HEK293 (cell line): ENCODE data around the gene NKX6-1.

ENCODE experiments used
- CTCF ChIA-PET: fragments of 350-600 bp; formaldehyde crosslinking; extraction: SDS; loops from one replicate; lab custom pipeline; 2021; ENCODE audit warnings: antibody characterized with exemption; lab: Yijun Ruan, JAX
- POLR2A ChIA-PET: fragments of 300-600 bp; formaldehyde crosslinking; extraction: SDS; loops from one replicate; lab custom pipeline; 2020; ENCODE audit warnings: antibody characterized with exemption, inconsistent platforms; lab: Yijun Ruan, JAX
- H3K27ac ChIP-seq: fragments of 200-500 bp; sonication (Bioruptor generic); 2 replicates; pipeline ENCODE4 v1.5.1; 2014; ENCODE audit warnings: low read depth, low read length, control low read depth, inconsistent platforms; ENCODE audit errors: extremely low read depth
- H3K36me3 ChIP-seq, 2 experiments: fragments of 200-500 bp in 1 of 2; sonication (Bioruptor generic) in 1 of 2; 1 replicate in 1 of 2; 2 replicates in 1 of 2; pipeline ENCODE4 v1.5.1; 2014 to 2017; ENCODE audit warnings: inconsistent platforms in 2 of 2, low read length in 2 of 2; ENCODE audit not compliant: control insufficient read depth in 2 of 2, insufficient read depth in 1 of 2
- H3K4me1 ChIP-seq: fragments of 200-500 bp; sonication (Bioruptor generic); 2 replicates; pipeline ENCODE4 v1.5.1; 2014; ENCODE audit warnings: mild to moderate bottlenecking, low read length, inconsistent platforms; ENCODE audit not compliant: control insufficient read depth, insufficient read depth
- H3K4me3 ChIP-seq: 2 replicates; pipeline ENCODE4 v1.5.1; 2011; ENCODE audit warnings: low read depth, mild to moderate bottlenecking, control low read depth, low read length, moderate library complexity
- H3K9me3 ChIP-seq: fragments of 200-500 bp; sonication (Bioruptor generic); 2 replicates; pipeline ENCODE4 v1.5.1; 2014; ENCODE audit warnings: low read depth, low read length, inconsistent platforms; ENCODE audit not compliant: control insufficient read depth, insufficient read depth
- CTCF ChIP-seq: fragments of 450-650 bp; formaldehyde crosslinking; IDR thresholded peaks from 2 replicates; pipeline ENCODE4 v1.5.1; 2016; ENCODE audit warnings: missing biosample characterization, missing genetic modification characterization
- EGR2 ChIP-seq: fragments of 450-650 bp; formaldehyde crosslinking; IDR thresholded peaks from 2 replicates; pipeline ENCODE4 v1.5.1; 2016; ENCODE audit warnings: low read depth, missing biosample characterization, missing genetic modification characterization
- GLIS1 ChIP-seq: fragments of 450-650 bp; formaldehyde crosslinking; IDR thresholded peaks from 2 replicates; pipeline ENCODE4 v1.5.1; 2016; ENCODE audit warnings: missing biosample characterization, missing genetic modification characterization
- MZF1 ChIP-seq: fragments of 450-650 bp; formaldehyde crosslinking; IDR thresholded peaks from 2 replicates; pipeline ENCODE4 v1.5.1; 2017; ENCODE audit warnings: missing biosample characterization, missing genetic modification characterization, borderline replicate concordance
- OSR2 ChIP-seq: fragments of 450-650 bp; formaldehyde crosslinking; IDR thresholded peaks from 2 replicates; pipeline ENCODE4 v1.5.1; 2016; ENCODE audit warnings: missing biosample characterization, missing genetic modification characterization
- SP2 ChIP-seq: fragments of 450-650 bp; formaldehyde crosslinking; IDR thresholded peaks from 2 replicates; pipeline ENCODE4 v1.5.1; 2016; ENCODE audit warnings: missing biosample characterization, missing genetic modification characterization
- YY1 ChIP-seq: fragments of 450-650 bp; formaldehyde crosslinking; IDR thresholded peaks from 2 replicates; pipeline ENCODE4 v1.5.1; 2018; ENCODE audit warnings: missing biosample characterization, missing genetic modification characterization
- ZBTB17 ChIP-seq: fragments of 450-650 bp; formaldehyde crosslinking; IDR thresholded peaks from 2 replicates; pipeline ENCODE4 v1.5.1; 2016; ENCODE audit warnings: missing biosample characterization, missing genetic modification characterization
- ZBTB26 ChIP-seq: fragments of 450-650 bp; formaldehyde crosslinking; optimal IDR thresholded peaks from 2 replicates; pipeline ENCODE3; 2016; ENCODE audit warnings: missing biosample characterization, mild to moderate bottlenecking, missing genetic modification characterization
- ZFP37 ChIP-seq: fragments of 450-650 bp; formaldehyde crosslinking; IDR thresholded peaks from 2 replicates; pipeline ENCODE4 v1.5.1; 2016; ENCODE audit warnings: missing biosample characterization, missing genetic modification characterization
- ZFP41 ChIP-seq: fragments of 450-650 bp; formaldehyde crosslinking; IDR thresholded peaks from 2 replicates; pipeline ENCODE4 v1.5.1; 2016; ENCODE audit warnings: missing biosample characterization, missing genetic modification characterization, borderline replicate concordance
- ZNF362 ChIP-seq: fragments of 450-650 bp; formaldehyde crosslinking; IDR thresholded peaks from 2 replicates; pipeline ENCODE4 v1.5.1; 2016; ENCODE audit warnings: missing biosample characterization, missing genetic modification characterization
- ZNF416 ChIP-seq: fragments of 450-650 bp; formaldehyde crosslinking; IDR thresholded peaks from 2 replicates; pipeline ENCODE4 v1.5.1; 2016; ENCODE audit warnings: missing biosample characterization, missing genetic modification characterization
- ZNF433 ChIP-seq: fragments of 450-650 bp; formaldehyde crosslinking; IDR thresholded peaks from 2 replicates; pipeline ENCODE4 v1.5.1; 2016; ENCODE audit warnings: missing biosample characterization, missing genetic modification characterization, low read depth
- ZNF555 ChIP-seq: fragments of 450-650 bp; formaldehyde crosslinking; conservative IDR thresholded peaks from 2 replicates; pipeline ENCODE4 v1.5.1; 2017; ENCODE audit warnings: missing biosample characterization, mild to moderate bottlenecking, missing genetic modification characterization, inconsistent platforms
- ZNF585B ChIP-seq: fragments of 450-650 bp; formaldehyde crosslinking; IDR thresholded peaks from 2 replicates; pipeline ENCODE4 v1.5.1; 2016; ENCODE audit warnings: missing biosample characterization, missing genetic modification characterization
- ZNF639 ChIP-seq: fragments of 450-650 bp; formaldehyde crosslinking; IDR thresholded peaks from 2 replicates; pipeline ENCODE4 v1.5.1; 2016; ENCODE audit warnings: missing biosample characterization, missing genetic modification characterization
- ZNF654 ChIP-seq: fragments of 450-650 bp; formaldehyde crosslinking; IDR thresholded peaks from 2 replicates; pipeline ENCODE4 v1.5.1; 2016; ENCODE audit warnings: low read depth, missing biosample characterization, missing genetic modification characterization
- ZNF660 ChIP-seq: fragments of 450-650 bp; IDR thresholded peaks from 2 replicates; pipeline ENCODE4 v1.5.1; 2018; ENCODE audit warnings: missing biosample characterization, mild to moderate bottlenecking, missing genetic modification characterization
- ZNF76 ChIP-seq: fragments of 450-650 bp; formaldehyde crosslinking; IDR thresholded peaks from 2 replicates; pipeline ENCODE4; 2016; ENCODE audit warnings: low read depth, missing biosample characterization, missing genetic modification characterization, borderline replicate concordance
- ZNF768 ChIP-seq: fragments of 450-650 bp; formaldehyde crosslinking; IDR thresholded peaks from 2 replicates; pipeline ENCODE4 v1.5.1; 2018; ENCODE audit warnings: missing biosample characterization, mild to moderate bottlenecking, missing genetic modification characterization
- ZNF785 ChIP-seq: fragments of 450-650 bp; formaldehyde crosslinking; IDR thresholded peaks from 2 replicates; pipeline ENCODE4 v1.5.1; 2016; ENCODE audit warnings: missing biosample characterization, missing genetic modification characterization
- ZNF837 ChIP-seq: fragments of 450-650 bp; formaldehyde crosslinking; IDR thresholded peaks from 2 replicates; pipeline ENCODE4 v1.5.1; 2016; ENCODE audit warnings: missing biosample characterization, missing genetic modification characterization

The NKX6-1 gene

GRCh38 chr4:84507941-84508340, 8.8 kb upstream of the NKX6-1 start (continued):
- no peak for TF ChIP-seq ZNF639 (tag by site-specific recombination)
- TF ChIP-seq ZNF433 = no peak
- no peak for TF ChIP-seq ZNF76 (tag by site-specific recombination)
- no peak for TF ChIP-seq ZNF785 (tag by site-specific recombination)

GRCh38 chr4:84504821-84505220, 5.7 kb upstream of the NKX6-1 start:
- TF ChIP-seq ZNF768 (tag by site-specific recombination) = peak; percentile 50; the same call in 1 of the 2 replicates
- TF ChIP-seq ZBTB17 = no peak
- H3K4me1 ChIP-seq = no peaks in the 10 kb centered on the region
- no peak overlapping the region for H3K4me3 ChIP-seq
- no peaks in the 10 kb centered on the region for H3K36me3 ChIP-seq
- ChIA-PET POLR2A (no interaction called here), CTCF (interaction anchor here (0.7 to 1.6 kb wide), 4 partner anchors 11 to 740 kb away, joined by 3 to 4 read pairs (median 3); no protein-coding TSS in a partner anchor)
- H3K9me3 ChIP-seq = no peaks in the 10 kb centered on the region
- no peak overlapping the region for H3K27ac ChIP-seq

GRCh38 chr4:84503495-84504437, 4.7 kb upstream of the NKX6-1 start:
- POLR2A ChIA-PET = no interaction called here
- TF ChIP-seq EGR2 (tag by site-specific recombination) (no peak), CTCF (tag by site-specific recombination) (0 out of 2 replicates have a peak, but pooled peaks have one; percentile 44), ZFP37 (no peak), MZF1 (tag by site-specific recombination) (no peak), YY1 (0 out of 2 replicates have a peak, but pooled peaks have one; percentile 43), ZNF660 (tag by site-specific recombination) (peak; percentile 38; the same call in 1 of the 2 replicates), ZNF654 (peak; percentile 89), ZNF362 (tag by site-specific recombination) (peak; percentile 54; the same call in 1 of the 2 replicates)
- Histone ChIP-seq H3K4me3 (no peak overlapping the region), H3K9me3 (no peaks in the 10 kb centered on the region), H3K27ac (no peak overlapping the region), H3K4me1 (no peaks in the 10 kb centered on the region), H3K36me3 (no peaks in the 10 kb centered on the region)
- CTCF ChIA-PET = interaction anchor here (0.6 to 1.0 kb wide), 13 partner anchors 12 to 860 kb away, joined by 3 to 11 read pairs (median 3); no protein-coding TSS in a partner anchor

GRCh38 chr4:84502955-84503373, 3.9 kb upstream of the NKX6-1 start:
- POLR2A ChIA-PET = no interaction called here
- CTCF ChIA-PET = interaction anchor here (0.6 to 0.9 kb wide), 2 partner anchors 29 to 247 kb away, joined by 3 read pairs; no protein-coding TSS in a partner anchor
- TF ChIP-seq SP2 (no peak), ZNF555 (no peak), ZNF585B (tag by site-specific recombination) (no peak), ZBTB26 (tag by site-specific recombination) (no peak), OSR2 (no peak), ZNF433 (no peak), ZFP41 (no peak), GLIS1 (tag by site-specific recombination) (no peak), ZNF837 (tag by site-specific recombination) (no peak), ZNF416 (tag by site-specific recombination) (no peak)

More at GRCh38 chr4:84502955-84503373, 3.9 kb upstream of the NKX6-1 start:
- Histone ChIP-seq H3K27ac (no peak overlapping the region), H3K36me3 (no peaks in the 10 kb centered on the region), H3K4me3 (no peak overlapping the region), H3K4me1 (no peaks in the 10 kb centered on the region), H3K9me3 (no peaks in the 10 kb centered on the region)
